SH-SY5Y (cell line): ENCODE data around the gene TMEM44.

ENCODE experiments used
- GATA2 ChIP-seq: IDR thresholded peaks from 2 replicates; pipeline ENCODE4 v1.6.1; 2011; ENCODE audit warnings: mild to moderate bottlenecking, low read depth, low read length
- GATA3 ChIP-seq: IDR thresholded peaks from 2 replicates; pipeline ENCODE4 v1.6.1; 2011; ENCODE audit warnings: low read depth, mild to moderate bottlenecking, low read length, moderate library complexity

The TMEM44 gene

DNA sequence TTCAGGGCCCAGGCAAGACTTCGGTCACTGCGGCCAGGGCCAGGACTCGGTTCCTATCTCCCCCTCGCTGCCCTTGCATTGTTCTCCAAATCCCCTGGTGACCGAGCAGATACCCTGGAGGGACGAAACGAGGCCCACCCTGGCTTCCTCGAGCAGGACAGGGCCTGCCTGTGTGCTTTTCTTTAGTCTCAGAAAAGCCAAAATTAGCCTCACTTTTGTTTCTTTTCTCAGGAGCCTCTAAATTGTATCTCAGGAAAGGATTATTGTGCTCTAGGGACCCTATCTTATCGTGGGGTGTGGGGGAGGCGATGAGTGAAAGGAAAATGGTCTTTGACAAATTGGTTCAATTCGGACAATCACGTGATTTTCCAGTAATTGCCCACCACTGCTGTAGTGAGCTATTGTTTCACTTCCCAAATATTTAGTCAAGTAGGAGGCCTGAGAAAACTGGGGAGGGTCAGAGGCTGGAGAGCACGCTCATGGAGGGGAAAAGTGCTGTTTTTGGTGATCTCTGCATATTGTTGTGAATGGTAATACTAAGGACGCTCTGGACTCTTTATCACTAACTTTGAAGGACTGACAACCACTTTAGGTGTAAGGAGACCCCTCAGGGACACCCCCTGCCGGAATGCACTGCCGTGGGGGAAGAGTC lies 61.6 kb downstream of the TMEM44 start:
- TF ChIP-seq GATA3 = no peak
- TF ChIP-seq GATA2 = no peak

DNA sequence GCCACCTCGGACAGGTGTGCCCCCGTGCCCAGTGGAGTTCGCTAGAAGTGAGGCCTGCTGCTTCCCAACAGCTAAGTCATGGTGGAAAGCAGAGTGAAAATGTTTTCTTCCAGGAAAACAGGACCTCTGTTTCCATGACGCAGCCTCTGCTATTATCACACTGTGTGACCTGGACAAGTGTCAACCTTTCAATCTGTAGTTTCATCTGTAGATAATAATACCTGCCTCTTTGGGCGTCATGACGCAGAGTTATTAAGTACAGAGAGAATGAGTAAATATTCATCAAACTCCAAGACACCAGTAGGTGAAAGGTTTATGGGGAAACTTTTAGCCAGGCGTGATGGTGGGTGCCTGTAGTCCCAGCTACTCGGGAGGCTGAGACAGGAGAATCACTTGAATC lies 62.3 kb downstream of the TMEM44 start:
- no peak for TF ChIP-seq GATA3
- TF ChIP-seq GATA2 = no peak

DNA sequence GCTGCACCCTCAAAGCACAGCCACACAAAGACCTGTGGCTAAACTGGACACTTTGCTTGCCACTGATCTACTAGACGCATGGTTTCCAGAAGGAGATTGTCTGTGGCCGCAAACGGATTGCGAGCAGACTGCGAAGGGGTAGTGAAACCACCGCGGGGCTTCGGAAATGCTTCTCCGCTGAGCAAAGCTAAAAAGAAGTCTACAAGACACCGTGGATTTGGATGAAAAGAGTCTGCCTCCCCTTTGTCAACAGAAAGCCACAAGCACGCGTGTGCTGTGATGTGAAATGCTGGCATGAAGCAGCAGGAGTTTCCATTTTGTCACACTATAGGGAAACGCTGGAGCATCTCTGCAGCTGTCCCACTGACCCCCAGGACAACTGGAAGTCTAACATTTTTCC lies 63.0 kb downstream of the TMEM44 start:
- no peak for TF ChIP-seq GATA3
- no peak for TF ChIP-seq GATA2

DNA sequence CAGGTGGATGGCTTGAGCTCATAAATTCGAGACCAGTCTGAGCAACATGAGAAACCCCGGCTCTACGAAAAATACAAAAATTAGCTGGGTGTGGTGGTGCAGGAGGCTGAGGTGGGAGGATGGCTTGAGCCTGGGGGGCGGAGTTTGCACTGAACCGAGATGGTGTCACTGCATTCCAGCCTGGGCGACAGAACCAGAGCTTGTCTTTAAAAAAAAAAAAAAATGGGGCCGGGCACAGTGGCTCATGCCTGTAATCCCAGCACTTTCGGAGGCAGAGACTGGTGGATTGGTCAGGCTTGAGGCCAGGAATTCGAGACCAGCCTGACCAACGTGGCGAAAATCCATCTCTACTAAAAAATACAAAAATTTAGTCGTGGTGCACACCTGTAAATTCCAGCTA lies 64.0 kb downstream of the TMEM44 start:
- TF ChIP-seq GATA3 (no peak), GATA2 (no peak)

DNA sequence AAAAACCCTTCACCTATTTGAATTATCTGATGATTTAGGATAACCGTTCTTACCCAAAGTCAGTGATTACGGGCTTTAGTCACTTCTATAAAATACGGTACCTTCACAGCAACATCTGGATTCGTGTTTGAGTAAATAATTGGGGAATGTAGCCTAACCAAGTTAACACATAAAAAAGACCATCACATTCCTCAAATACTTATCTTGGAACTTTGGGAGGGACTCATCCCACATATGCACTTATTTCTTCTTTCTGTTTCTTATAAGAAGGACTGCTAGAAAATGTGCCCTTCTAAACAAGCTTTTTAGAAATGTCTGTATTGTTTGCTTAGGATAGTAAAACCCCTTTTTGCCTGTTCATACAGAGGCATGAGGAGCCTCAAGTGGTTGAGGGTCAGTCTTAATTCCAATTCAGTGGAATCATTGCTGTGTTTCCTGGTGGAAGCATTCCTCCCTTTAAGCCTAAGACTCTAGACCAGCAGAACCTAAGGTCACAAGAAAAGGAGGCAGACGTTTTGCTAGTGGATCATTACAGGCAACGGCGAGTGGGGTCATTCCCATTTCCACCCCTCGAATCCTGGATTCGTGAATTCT lies 67.5 kb downstream of the TMEM44 start:
- no peak for TF ChIP-seq GATA2
- TF ChIP-seq GATA3 = no peak

DNA sequence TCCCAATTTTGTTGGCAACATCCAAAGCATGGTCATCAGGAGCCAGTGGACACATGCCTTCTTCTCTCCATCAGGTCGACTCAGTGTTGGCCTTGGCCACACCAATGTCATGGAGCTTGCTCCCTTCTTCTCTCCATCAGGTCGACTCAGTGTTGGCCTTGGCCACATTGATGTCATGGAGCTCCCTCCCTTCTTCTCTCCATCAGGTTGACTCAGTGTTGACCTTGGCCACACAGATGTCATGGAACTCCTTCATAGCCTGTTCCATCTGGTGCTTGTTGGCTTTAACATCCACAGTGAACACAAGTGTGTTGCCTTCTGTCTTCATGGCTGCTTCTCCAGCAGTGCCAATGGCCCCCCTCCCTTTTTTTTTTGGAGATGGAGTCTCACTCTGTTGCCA lies 70.2 kb downstream of the TMEM44 start:
- TF ChIP-seq GATA3 = no peak
- no peak for TF ChIP-seq GATA2

DNA sequence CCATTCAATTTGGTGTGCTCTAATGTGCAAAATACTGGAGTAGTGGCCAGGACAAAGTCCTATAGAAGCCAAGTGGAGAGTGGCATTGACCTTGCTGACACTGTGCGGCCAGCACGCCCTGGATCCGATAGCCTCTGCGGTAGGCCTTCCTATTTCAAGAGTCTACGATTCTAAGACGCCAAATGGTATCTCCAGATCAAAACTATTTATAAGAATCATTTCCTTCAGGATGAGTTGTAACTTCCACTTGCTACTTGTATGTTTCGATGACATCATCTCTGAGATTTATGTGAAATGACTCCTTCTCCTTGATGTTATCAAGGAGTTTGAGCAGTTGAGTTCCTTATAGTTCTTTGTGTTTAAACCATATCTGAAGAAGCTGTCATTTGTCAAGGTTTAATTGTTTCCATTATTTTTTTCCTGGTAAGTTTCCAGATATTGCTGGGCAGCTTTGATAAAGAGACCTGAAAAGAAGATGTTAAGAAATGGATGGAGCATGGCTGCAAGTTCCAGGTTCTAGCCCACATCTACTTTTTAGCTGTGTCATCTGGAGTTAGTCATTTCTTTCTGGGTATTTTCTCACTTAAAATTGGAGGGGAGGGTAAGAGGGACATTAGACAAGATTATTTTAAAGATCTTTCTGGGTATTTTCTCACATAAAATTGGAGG lies 71.8 kb downstream of the TMEM44 start:
- TF ChIP-seq GATA2 (no peak), GATA3 (no peak)

DNA sequence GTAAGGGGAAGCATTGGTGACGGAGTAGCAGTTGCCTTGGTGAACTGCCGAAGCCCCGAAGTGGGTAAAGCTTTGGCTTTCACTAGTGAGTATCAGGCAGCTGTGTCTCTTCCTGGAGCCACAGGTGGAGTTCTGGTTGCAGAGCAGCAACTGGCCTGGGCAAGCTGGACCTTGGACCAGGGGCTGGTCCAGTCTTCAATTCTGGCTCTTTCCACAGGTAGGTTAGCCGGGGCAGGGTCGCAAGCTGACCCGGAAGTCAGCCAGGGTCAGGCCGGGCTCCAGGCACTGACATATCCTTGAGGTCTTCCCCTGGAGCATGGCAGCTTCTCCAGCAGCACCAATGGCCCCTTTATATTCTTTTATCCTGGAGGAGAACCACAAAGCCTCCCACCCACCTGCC lies 73.2 kb downstream of the TMEM44 start:
- TF ChIP-seq GATA3 = no peak
- TF ChIP-seq GATA2 = no peak

DNA sequence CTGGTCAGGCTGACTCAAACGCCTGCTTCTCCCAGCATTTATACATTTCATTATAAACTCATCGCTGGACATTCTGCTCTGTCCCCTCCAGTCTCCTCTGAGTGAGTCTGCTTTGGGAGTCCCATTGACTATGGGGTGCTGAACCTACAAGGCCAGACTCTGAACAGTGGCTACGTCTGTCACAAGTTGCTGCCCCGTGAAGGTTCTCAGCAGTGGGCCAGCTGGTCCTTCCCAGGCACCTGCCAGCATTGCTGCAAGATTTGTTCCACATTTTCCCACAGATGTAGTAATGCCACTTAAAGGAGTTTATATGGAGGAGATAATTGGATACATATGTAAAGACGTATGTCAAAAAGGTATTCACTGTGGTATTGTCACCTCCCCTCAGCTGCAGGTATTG lies 73.7 kb downstream of the TMEM44 start:
- TF ChIP-seq GATA3 (no peak), GATA2 (no peak)

DNA sequence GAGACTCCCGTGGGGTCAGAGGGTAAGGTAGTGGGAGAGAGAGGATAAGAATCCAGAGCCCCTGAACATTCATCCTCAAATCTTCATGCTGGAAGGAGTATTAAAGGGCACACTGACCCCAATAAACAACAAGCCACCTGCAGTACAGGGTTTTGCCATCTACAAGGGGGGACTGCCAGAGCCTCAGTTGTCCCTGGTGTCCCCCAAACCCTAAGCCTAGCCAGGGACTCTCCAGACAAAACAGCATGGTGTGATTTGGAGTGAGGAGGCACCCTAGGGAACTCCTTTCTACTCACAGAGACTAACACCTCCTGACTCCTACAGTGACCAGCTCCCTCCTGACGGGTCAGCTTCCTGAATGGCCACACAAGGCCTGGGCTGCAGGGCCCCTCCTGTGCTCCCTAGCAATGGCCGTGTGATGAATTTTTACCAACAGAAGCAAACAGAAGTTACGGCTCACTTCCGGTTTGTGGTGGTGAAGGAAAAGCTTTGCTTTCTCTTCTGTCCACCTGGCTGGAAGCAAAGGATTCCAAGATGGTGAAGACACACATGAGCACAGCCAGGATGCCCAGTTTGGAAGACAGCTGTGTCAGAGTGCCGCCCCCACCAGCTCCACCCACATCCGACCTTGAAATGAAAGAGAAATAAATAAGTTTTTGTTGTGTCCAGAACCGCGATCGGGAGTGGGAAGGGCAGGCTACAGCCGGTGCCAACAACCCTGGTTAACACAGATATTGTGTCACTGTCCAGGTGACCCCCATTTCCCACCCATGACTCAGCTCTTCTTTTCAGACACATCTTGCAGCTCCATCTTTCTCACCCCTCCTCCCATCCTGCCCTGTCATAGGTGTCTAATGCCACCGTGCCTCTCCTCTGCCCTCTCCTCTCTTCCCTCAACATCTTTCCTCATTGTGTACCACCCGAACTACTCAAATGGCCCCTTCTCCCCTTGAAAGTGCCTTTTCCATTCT lies 76.8 kb downstream of the TMEM44 start:
- no peak for TF ChIP-seq GATA3
- no peak for TF ChIP-seq GATA2

DNA sequence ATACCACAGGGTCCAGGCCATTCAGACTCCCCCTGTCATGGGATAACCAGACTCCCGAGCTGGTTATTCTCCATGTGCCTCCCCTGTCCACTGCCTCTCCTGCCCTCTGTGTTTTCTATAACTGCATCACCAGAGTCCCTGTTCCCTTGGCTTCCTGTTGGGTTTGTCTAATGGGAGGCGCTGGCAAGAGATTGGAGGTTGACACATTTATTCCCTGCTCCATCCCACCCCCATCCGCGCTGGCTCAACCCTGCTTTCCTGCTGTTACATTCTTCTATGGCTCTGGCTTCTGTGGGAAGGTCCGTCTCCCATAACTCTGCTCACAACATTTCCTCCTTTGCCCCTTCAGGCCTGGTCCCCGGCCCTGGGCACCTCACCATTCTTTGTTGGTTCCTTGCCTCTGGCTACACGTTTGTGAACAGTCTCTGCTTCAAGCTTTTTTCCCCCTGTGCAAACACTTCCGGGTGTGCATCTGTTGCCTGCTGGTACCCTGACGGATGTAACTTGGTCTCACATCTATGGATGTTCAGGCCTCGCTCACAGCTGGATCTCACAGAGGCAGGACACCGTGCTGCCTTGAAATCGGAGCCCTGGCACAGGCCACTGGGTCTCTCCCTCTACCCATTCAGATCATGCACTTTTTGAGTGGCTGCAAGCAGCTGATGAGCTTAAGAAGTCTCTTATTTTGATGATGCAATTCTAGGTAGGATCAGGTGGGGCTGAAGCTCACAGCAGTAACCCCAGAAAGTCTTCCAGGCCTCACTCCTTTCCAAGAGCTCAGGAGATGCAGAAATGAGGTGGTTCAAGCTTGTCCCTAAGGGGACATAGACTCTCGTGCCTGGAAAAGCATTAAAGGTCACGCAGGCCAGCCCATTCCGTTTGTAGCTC lies 77.8 kb downstream of the TMEM44 start:
- no peak for TF ChIP-seq GATA2
- no peak for TF ChIP-seq GATA3

DNA sequence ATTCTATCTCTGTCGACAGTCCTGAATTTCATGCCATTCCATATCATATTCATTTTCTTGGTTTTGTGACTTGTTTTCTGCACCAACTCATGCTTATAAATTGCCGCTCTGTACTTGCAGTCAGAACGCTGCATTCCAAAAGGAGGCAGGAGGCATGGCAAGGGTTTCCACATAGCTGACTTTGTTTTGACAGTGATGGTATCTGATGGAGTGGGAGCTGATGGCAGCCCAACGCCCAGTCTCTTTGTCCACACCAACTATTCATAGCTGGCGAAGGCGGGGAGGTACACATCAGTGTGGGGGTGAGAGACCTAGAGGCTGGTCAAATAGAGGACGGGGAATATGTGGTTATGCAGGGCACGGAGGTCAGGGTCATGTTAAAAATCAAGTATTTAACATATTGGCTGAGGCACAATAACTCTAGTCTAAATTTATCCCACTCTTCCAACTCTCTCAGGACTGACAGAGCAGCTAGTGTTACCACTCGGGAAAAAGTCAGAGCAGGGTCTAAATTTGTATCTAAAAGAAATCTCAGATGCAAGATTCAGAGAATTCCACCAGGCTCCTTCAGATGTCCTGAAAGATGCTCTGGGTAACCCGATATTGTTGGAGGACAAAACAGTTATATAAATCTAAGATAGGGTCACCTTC lies 78.6 kb downstream of the TMEM44 start:
- TF ChIP-seq GATA2 = no peak
